HL-60 (cell line): ENCODE results near the gene PRKCE.

Source experiments
- POLR2AphosphoS5 ChIP-seq: IDR thresholded peaks from 2 replicates; pipeline ENCODE4 v1.6.1; 2012; ENCODE audit warnings: low read depth
- TF ChIP-seq, protein P1 (sequence below): IDR thresholded peaks from one replicate; pipeline ENCODE4 v1.5.1; 2011; ENCODE audit warnings: low read length, control low read depth, inconsistent platforms; ENCODE audit not compliant: insufficient read depth

DNA sequence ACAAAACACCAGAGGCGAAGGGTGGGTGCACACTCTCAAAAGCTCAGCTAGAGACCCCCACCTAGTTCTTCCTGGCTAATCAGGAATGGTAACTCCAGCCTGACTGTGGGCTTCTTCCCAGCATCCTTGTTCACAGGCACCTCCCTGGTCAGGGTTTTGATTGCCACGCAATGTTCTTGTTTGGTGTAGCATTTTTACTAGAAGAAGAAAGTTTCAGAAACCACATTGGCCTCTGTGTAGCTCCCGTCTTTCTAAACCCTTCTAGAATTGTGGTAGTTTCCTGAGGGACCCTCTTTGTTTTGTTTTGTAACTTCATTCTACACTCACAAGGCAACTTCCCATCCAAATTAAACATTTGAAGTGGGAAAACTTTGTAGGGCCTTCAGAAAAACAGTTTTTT lies 391.2 kb downstream of the PRKCE start:
- TF ChIP-seq, protein P1, sequence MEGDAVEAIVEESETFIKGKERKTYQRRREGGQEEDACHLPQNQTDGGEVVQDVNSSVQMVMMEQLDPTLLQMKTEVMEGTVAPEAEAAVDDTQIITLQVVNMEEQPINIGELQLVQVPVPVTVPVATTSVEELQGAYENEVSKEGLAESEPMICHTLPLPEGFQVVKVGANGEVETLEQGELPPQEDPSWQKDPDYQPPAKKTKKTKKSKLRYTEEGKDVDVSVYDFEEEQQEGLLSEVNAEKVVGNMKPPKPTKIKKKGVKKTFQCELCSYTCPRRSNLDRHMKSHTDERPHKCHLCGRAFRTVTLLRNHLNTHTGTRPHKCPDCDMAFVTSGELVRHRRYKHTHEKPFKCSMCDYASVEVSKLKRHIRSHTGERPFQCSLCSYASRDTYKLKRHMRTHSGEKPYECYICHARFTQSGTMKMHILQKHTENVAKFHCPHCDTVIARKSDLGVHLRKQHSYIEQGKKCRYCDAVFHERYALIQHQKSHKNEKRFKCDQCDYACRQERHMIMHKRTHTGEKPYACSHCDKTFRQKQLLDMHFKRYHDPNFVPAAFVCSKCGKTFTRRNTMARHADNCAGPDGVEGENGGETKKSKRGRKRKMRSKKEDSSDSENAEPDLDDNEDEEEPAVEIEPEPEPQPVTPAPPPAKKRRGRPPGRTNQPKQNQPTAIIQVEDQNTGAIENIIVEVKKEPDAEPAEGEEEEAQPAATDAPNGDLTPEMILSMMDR: no peak
- TF ChIP-seq POLR2AphosphoS5: no peak
